Middle frontal gyrus (tissue), 1 donor: ENCODE results near the gene PFKFB1.

ENCODE experiments used
- DNase-seq: peaks from one replicate; pipeline ENCODE4 v3.0.0-alpha.2; 2015; ENCODE audit warnings: low spot score; ENCODE audit errors: extremely low spot score

Gene PFKFB1

GRCh38 chrX:54923376-54923775, 70.6 kb downstream of the PFKFB1 start:
- DNase-seq, result no peak

- DNase-seq, result no peak
Measured at GRCh38 chrX:54922547-54922946, 71.4 kb downstream of the PFKFB1 start.

GRCh38 chrX:54921427-54922021, 72.5 kb downstream of the PFKFB1 start:
- no peak for DNase-seq

GRCh38 chrX:54920610-54921426, 73.2 kb downstream of the PFKFB1 start, which contains the start of gene TRO:
Gene TRO (plus strand): TSS chrX:54920824. CDS start chrX:54922247, 1,423 bp downstream.
- DNase-seq, result no peak

- DNase-seq, result no peak
Measured at GRCh38 chrX:54909941-54910340, 84.0 kb downstream of the PFKFB1 start.

GRCh38 chrX:54894159-54894558, 99.8 kb downstream of the PFKFB1 start:
- DNase-seq, result no peak

GRCh38 chrX:54891573-54891972, 102.4 kb downstream of the PFKFB1 start:
- no peak for DNase-seq

GRCh38 chrX:54885740-54886139, 108.2 kb downstream of the PFKFB1 start:
- no peak for DNase-seq
